Lung (tissue), 12 donors: ENCODE data around the gene EXOC4. TPM values are rescaled to one million over a fixed set of nuclear protein-coding genes. Genes with fewer than 3 reads are reported as not detected.

Source experiments
- ATAC-seq: fragments of 200-7000 bp; cut with Tn5 transposase; one replicate; pipeline ENCODE4 v1.9.1; 2020; ENCODE audit warnings: moderate number of reproducible peaks; ENCODE audit not compliant: insufficient read depth, low FRiP score
- DNase-seq, 3 donors: peaks; one replicate each; pipeline ENCODE4 v3.0.0-alpha.2; 2013 to 2017
- H3K27ac ChIP-seq, 2 donors: one replicate each; pipeline ENCODE4 v1.5.1; 2013; ENCODE audit warnings: mild to moderate bottlenecking in 2 of 2, moderate library complexity in 2 of 2, control low read depth in 1 of 2, inconsistent platforms in 1 of 2, low read depth in 1 of 2, low read length in 1 of 2
- H3K27me3 ChIP-seq, 3 donors: one replicate each; pipeline ENCODE4 v1.5.1; 2013; ENCODE audit warnings: low read length in 2 of 3; ENCODE audit not compliant: control insufficient read depth in 3 of 3, insufficient read depth in 3 of 3
- H3K36me3 ChIP-seq, 4 donors: one replicate each; pipeline ENCODE4 v1.5.1; 2013; ENCODE audit warnings: low read length in 4 of 4, mild to moderate bottlenecking in 1 of 4, moderate library complexity in 1 of 4; ENCODE audit not compliant: control insufficient read depth in 4 of 4, insufficient read depth in 4 of 4
- H3K4me1 ChIP-seq, 5 donors: one replicate each; pipeline ENCODE4 v1.5.1; 2013; ENCODE audit warnings: low read length in 5 of 5, mild to moderate bottlenecking in 2 of 5, moderate library complexity in 1 of 5; ENCODE audit not compliant: control insufficient read depth in 5 of 5, insufficient read depth in 5 of 5
- H3K4me3 ChIP-seq: one replicate; pipeline ENCODE4 v1.5.1; 2013; ENCODE audit warnings: mild to moderate bottlenecking, control low read depth, moderate library complexity
- H3K9ac ChIP-seq, 2 donors: one replicate each; pipeline ENCODE4 v1.5.1; 2013; ENCODE audit warnings: low read length in 2 of 2, control low read depth in 1 of 2; ENCODE audit not compliant: insufficient read depth in 1 of 2
- H3K9me3 ChIP-seq, 4 donors: one replicate each; pipeline ENCODE4 v1.5.1; 2013; ENCODE audit warnings: low read length in 3 of 4, mild to moderate bottlenecking in 1 of 4, moderate library complexity in 1 of 4; ENCODE audit not compliant: control insufficient read depth in 4 of 4, insufficient read depth in 3 of 4
- WGBS, 2 donors: extraction: QIAGEN DNeasy Blood & Tissue Kit; methylation state at CpG; one replicate each; pipeline ENCODE4 v1.1.7; 2013; 5-methylcytosine and 5-hydroxymethylcytosine counted together
- polyA plus RNA-seq, 2 donors: library from polyadenylated mRNA; stranded (reverse); fragments of 200-250 nt; gene quantifications; one replicate each; pipeline ENCODE4 v1.2.1, GENCODE V29; 2013
- total RNA-seq, 2 donors: library from RNA; depleted of rRNA in 1 of 2; stranded (reverse); fragments of >200 nt in 1 of 2; gene quantifications; one replicate each; pipeline ENCODE4 v1.2.1, GENCODE V29; 2014 to 2021
- TF ChIP-seq, protein P1 (sequence below): IDR thresholded peaks from 2 replicates; pipeline ENCODE4 v1.5.1; 2012; ENCODE audit warnings: mild to moderate bottlenecking; ENCODE audit errors: control extremely low read depth, extremely low read depth
- donor health status: control.
- donor health status: control.
- donor health status: Bipolar disorder and iron deficiency.
- donor health status: healthy.
- donor health status: DM: yes; HTN: yes; CAD: no.

Gene EXOC4
- total and polyA plus RNA-seq, 4 donors = 10.3 to 232 (median 47.4) TPM

- H3K4me3 ChIP-seq = no peak overlapping the region
- WGBS, 2 donors = 75 to 91% methylated on average over 6 of the region's 6 CpGs
Measured at GRCh38 chr7:133983685-133984419, 731.0 kb downstream of the EXOC4 start.

GRCh38 chr7:133985300-133985699 lies 732.4 kb downstream of the EXOC4 start:
- no peak for DNase-seq
- Histone ChIP-seq H3K27ac (no peak overlapping the region), H3K36me3 (no peaks in the 10 kb centered on the region), H3K9ac (no peak overlapping the region), H3K9me3 (no peaks in the 10 kb centered on the region), H3K4me1 (no peaks in the 10 kb centered on the region), H3K4me3 (no peak overlapping the region), H3K27me3 (no peaks in the 10 kb centered on the region)
- WGBS, 2 donors = 96 to 100% methylated on average over 1 of the region's 1 CpG
- no peak for ATAC-seq
- TF ChIP-seq, protein P1, sequence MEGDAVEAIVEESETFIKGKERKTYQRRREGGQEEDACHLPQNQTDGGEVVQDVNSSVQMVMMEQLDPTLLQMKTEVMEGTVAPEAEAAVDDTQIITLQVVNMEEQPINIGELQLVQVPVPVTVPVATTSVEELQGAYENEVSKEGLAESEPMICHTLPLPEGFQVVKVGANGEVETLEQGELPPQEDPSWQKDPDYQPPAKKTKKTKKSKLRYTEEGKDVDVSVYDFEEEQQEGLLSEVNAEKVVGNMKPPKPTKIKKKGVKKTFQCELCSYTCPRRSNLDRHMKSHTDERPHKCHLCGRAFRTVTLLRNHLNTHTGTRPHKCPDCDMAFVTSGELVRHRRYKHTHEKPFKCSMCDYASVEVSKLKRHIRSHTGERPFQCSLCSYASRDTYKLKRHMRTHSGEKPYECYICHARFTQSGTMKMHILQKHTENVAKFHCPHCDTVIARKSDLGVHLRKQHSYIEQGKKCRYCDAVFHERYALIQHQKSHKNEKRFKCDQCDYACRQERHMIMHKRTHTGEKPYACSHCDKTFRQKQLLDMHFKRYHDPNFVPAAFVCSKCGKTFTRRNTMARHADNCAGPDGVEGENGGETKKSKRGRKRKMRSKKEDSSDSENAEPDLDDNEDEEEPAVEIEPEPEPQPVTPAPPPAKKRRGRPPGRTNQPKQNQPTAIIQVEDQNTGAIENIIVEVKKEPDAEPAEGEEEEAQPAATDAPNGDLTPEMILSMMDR = no peak

More at GRCh38 chr7:133983685-133984419, 731.0 kb downstream of the EXOC4 start:
- Histone ChIP-seq H3K27ac (no peak overlapping the region), H3K9ac (no peak overlapping the region), H3K36me3 (no peaks in the 10 kb centered on the region), H3K27me3 (no peaks in the 10 kb centered on the region), H3K4me1 (no peaks in the 10 kb centered on the region), H3K9me3 (no peaks in the 10 kb centered on the region)
- TF ChIP-seq, protein P1 = no peak
- DNase-seq (no peak), ATAC-seq (no peak)

DNA sequence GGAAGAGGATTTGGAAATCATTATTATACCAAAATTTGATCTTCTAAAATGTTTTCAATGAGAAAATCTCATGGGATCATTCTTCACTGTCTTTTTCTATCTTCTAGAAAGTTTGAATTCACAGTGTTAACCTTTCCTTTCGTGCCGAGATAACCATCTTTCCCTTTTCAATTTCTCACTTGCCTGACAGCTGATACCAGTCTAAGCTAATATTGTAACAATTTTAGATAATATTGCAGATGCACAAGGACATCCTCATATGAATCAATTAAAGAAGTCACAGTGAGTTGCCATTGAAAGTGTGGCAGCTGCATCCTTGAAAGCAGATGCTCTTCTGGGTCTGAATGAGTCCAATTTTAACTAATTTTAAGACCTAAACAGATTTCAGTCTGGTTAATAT lies 734.7 kb downstream of the EXOC4 start:
- TF ChIP-seq, protein P1 = no peak
- H3K4me3 ChIP-seq = no peak overlapping the region
- DNase-seq (no peak), ATAC-seq (no peak)
- no peaks in the 10 kb centered on the region for H3K9me3 ChIP-seq
- 70 to 82% methylated on average over 2 of the region's 2 CpGs for WGBS, 2 donors
- no peaks in the 10 kb centered on the region for H3K4me1 ChIP-seq
- no peak overlapping the region for H3K27ac ChIP-seq
- no peak overlapping the region for H3K9ac ChIP-seq
- no peaks in the 10 kb centered on the region for H3K27me3 ChIP-seq
- H3K36me3 ChIP-seq = no peaks in the 10 kb centered on the region
